Activated naive CD4-positive, alpha-beta T cell treated with anti-CD3 and anti-CD28 coated beads, Interleukin-2, amount 10 ng/mL, durations not matched to agents 5 hours and 36 hours (primary cell): Measurements from ENCODE around the gene LTV1. TPM values are rescaled to one million over a fixed set of nuclear protein-coding genes. Genes with fewer than 3 reads are reported as not detected.

Experiments
- total RNA-seq, 2 experiments: library from RNA; stranded (reverse); gene quantifications; one replicate each; pipeline ENCODE4 v1.2.3, GENCODE V29; 2021

LTV1 gene, protein sequence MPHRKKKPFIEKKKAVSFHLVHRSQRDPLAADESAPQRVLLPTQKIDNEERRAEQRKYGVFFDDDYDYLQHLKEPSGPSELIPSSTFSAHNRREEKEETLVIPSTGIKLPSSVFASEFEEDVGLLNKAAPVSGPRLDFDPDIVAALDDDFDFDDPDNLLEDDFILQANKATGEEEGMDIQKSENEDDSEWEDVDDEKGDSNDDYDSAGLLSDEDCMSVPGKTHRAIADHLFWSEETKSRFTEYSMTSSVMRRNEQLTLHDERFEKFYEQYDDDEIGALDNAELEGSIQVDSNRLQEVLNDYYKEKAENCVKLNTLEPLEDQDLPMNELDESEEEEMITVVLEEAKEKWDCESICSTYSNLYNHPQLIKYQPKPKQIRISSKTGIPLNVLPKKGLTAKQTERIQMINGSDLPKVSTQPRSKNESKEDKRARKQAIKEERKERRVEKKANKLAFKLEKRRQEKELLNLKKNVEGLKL
- 10 to 100 TPM; 21.1 to 22.3 TPM for total RNA-seq

DNA sequence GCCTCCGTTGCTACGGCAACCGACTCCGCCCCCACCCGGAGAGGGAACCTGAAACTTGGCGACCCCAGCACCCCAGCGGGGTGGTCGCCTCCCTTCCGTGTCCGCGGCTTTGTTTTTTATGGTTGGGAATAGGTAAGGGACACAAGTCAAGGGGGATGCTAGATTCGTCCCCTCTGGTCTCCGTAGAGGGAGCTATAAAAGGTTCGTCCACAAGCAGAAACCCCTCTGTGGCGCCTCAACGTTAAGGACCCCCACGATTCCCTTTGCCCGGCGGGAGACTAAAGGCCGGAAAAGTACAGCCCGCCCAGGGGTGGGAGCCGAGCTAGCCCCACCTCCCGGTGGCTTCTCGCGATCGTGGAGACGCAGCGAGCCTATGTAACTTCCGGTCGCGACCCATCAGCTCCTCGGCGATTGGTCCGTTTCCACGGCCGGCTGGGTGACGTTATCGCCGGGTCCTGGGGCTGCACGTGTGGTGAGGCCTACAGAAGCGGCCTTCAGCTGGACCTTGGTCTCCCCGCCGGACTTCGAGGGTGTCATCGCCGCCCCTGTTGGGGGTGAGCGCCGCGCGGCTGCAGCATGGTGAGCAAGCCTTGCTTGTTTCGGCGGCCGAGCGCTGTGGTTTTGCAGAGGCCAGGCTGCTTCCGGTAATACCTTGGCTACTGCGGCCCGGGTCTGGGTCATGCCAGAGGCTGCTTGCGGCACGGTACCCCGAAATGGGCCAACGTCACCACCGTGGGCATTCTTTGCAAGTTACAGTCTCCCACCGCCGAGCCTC, at the start of gene LTV1:
LTV1 (plus strand) TSS at position 437 of the 775 bp plus-strand sequence; CDS start at position 577, 140 bp downstream.

DNA sequence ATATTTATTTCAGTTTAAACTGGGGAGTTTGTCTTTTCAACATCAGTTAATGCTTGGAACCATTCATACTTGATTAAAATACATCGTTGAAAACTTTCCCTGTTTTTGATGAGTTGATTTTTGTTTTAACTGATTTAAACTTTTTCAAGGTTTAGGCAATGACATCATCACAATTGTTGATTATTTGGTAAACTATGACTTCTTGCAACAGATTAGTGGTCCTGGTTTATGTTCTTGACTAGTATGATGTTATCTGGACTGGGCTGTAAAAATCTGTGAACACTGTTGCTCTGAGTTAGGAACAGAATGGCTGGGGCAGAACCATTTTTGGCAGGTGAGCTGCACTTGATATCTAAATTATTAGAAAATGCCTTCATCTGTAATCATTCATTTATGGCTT, 21.1 kb downstream of the LTV1 start, which contains the start of gene ZC2HC1B:
ZC2HC1B (plus strand) TSS at position 241 of the 400 bp plus-strand sequence; CDS start at position 307, 66 bp downstream.

Other genes with a start within 250 kb of the LTV1 start
- gene PHACTR2, start 165.4 kb upstream of the LTV1 start, total RNA-seq: 10 to 100 TPM; 27.6 to 35.1 TPM
- not detected for gene ZC2HC1B, start 21.1 kb downstream of the LTV1 start, total RNA-seq
- gene PLAGL1, start 164.9 kb downstream of the LTV1 start, total RNA-seq: 1 to 10 TPM; 2.1 to 2.7 TPM